H9 (cell line): ENCODE results near the gene MAML3. TPM values are rescaled to one million over a fixed set of nuclear protein-coding genes. Genes with fewer than 3 reads are reported as not detected.

Source experiments
- DNase-seq: peaks from one replicate; pipeline ENCODE4 v3.0.0-alpha.2; 2017
- H2AFZ ChIP-seq: one replicate; pipeline ENCODE4 v1.6.1; 2013; ENCODE audit warnings: mild to moderate bottlenecking, low read length, control low read depth, moderate library complexity
- H2AK5ac ChIP-seq: 2 replicates; pipeline ENCODE4 v1.6.1; 2013; ENCODE audit warnings: low read length, control low read depth, mixed read lengths; ENCODE audit not compliant: insufficient read length
- H2BK120ac ChIP-seq: one replicate; pipeline ENCODE4 v1.6.1; 2013; ENCODE audit warnings: low read depth, mild to moderate bottlenecking, low read length, control low read depth, inconsistent platforms; ENCODE audit not compliant: poor library complexity, severe bottlenecking
- H2BK12ac ChIP-seq: 2 replicates; pipeline ENCODE4 v1.6.1; 2013; ENCODE audit warnings: low read length, control low read depth, mixed read lengths, low read depth; ENCODE audit not compliant: insufficient read length
- H2BK15ac ChIP-seq: 2 replicates; pipeline ENCODE4 v1.6.1; 2013; ENCODE audit warnings: low read depth, low read length, control low read depth
- H2BK20ac ChIP-seq: one replicate; pipeline ENCODE4 v1.6.1; 2013; ENCODE audit warnings: low read depth, mild to moderate bottlenecking, low read length, control low read depth, inconsistent platforms; ENCODE audit not compliant: poor library complexity, severe bottlenecking
- H2BK5ac ChIP-seq: 2 replicates; pipeline ENCODE4 v1.6.1; 2013; ENCODE audit warnings: low read length, control low read depth, mixed read lengths; ENCODE audit not compliant: insufficient read length
- H3K14ac ChIP-seq: 2 replicates; pipeline ENCODE4 v1.6.1; 2013; ENCODE audit warnings: low read length, control low read depth; ENCODE audit not compliant: insufficient read depth
- H3K18ac ChIP-seq: 2 replicates; pipeline ENCODE4 v1.6.1; 2013; ENCODE audit warnings: low read depth, mild to moderate bottlenecking, mixed read lengths, low read length, control low read depth; ENCODE audit not compliant: insufficient read length
- H3K23ac ChIP-seq: 2 replicates; pipeline ENCODE4 v1.6.1; 2013; ENCODE audit warnings: low read length, control low read depth, mixed read lengths, low read depth; ENCODE audit not compliant: insufficient read length
- H3K23me2 ChIP-seq: 2 replicates; pipeline ENCODE4 v1.6.1; 2013; ENCODE audit warnings: low read depth, mild to moderate bottlenecking, mixed read lengths, low read length, control low read depth; ENCODE audit not compliant: insufficient read length, poor library complexity, severe bottlenecking
- H3K27ac ChIP-seq: 2 replicates; pipeline ENCODE4 v1.5.1; 2013; ENCODE audit warnings: low read length, control low read depth, mixed read lengths, low read depth; ENCODE audit not compliant: insufficient read length
- H3K27me3 ChIP-seq: 2 replicates; pipeline ENCODE4 v1.6.1; 2013; ENCODE audit warnings: low read length, control low read depth, inconsistent platforms; ENCODE audit not compliant: insufficient read depth
- H3K4ac ChIP-seq: 2 replicates; pipeline ENCODE4 v1.6.1; 2013; ENCODE audit warnings: low read depth, mild to moderate bottlenecking, control low read depth, inconsistent platforms, low read length, moderate library complexity
- H3K4me1 ChIP-seq: 2 replicates; pipeline ENCODE4 v1.6.1; 2013; ENCODE audit warnings: low read length, control low read depth, inconsistent platforms; ENCODE audit not compliant: insufficient read depth
- H3K4me2 ChIP-seq: 2 replicates; pipeline ENCODE4 v1.6.1; 2013; ENCODE audit warnings: low read length, control low read depth, mixed read lengths; ENCODE audit not compliant: insufficient read length, insufficient read depth
- H3K56ac ChIP-seq: 2 replicates; pipeline ENCODE4 v1.6.1; 2013; ENCODE audit warnings: low read depth, mild to moderate bottlenecking, mixed read lengths, low read length, control low read depth; ENCODE audit not compliant: insufficient read length
- H3K79me1 ChIP-seq: 2 replicates; pipeline ENCODE4 v1.6.1; 2013; ENCODE audit warnings: low read depth, mild to moderate bottlenecking, moderate library complexity, low read length, control low read depth, inconsistent platforms; ENCODE audit not compliant: insufficient read depth, poor library complexity, severe bottlenecking
- H3K79me2 ChIP-seq: 2 replicates; pipeline ENCODE4 v1.6.1; 2013; ENCODE audit warnings: low read length, control low read depth, inconsistent platforms; ENCODE audit not compliant: insufficient read depth
- H3K9ac ChIP-seq: 2 replicates; pipeline ENCODE4 v1.6.1; 2013; ENCODE audit warnings: low read length, control low read depth, mixed read lengths; ENCODE audit not compliant: insufficient read length; ENCODE audit errors: extremely low read depth
- H3K9me3 ChIP-seq: one replicate; pipeline ENCODE4 v1.6.1; 2013; ENCODE audit warnings: low read depth, low read length, inconsistent platforms; ENCODE audit not compliant: control insufficient read depth
- H3T11ph ChIP-seq: one replicate; pipeline ENCODE4 v1.6.1; 2013; ENCODE audit warnings: mild to moderate bottlenecking, low read length, control low read depth, inconsistent platforms
- H4K20me1 ChIP-seq: one replicate; pipeline ENCODE4 v1.6.1; 2013; ENCODE audit not compliant: control insufficient read depth, insufficient read length, insufficient read depth
- H4K5ac ChIP-seq: 2 replicates; pipeline ENCODE4 v1.6.1; 2013; ENCODE audit warnings: low read depth, mild to moderate bottlenecking, mixed read lengths, low read length, control low read depth; ENCODE audit not compliant: insufficient read length
- H4K8ac ChIP-seq: replicated peaks from 2 replicates; pipeline ENCODE4 v1.6.1; 2013; ENCODE audit warnings: low read length, control low read depth, mixed read lengths, low read depth; ENCODE audit not compliant: insufficient read length
- H4K91ac ChIP-seq: 2 replicates; pipeline ENCODE4 v1.6.1; 2013; ENCODE audit warnings: low read depth, mild to moderate bottlenecking, moderate library complexity, mixed read lengths, low read length, control low read depth; ENCODE audit not compliant: insufficient read length
- H3K27ac Mint-ChIP-seq, 3 experiments: 2 replicates in 2 of 3; 3 replicates in 1 of 3; pipeline ENCODE4 v1.8.0; 2020 to 2021; ENCODE audit warnings: mixed read lengths in 3 of 3, mild to moderate bottlenecking in 1 of 3, moderate library complexity in 1 of 3
- H3K27me3 Mint-ChIP-seq: 2 replicates; pipeline ENCODE4 v1.8.0; 2021; ENCODE audit warnings: low read depth, mild to moderate bottlenecking, moderate library complexity, mixed read lengths
- H3K36me3 Mint-ChIP-seq, 3 experiments: 2 replicates in 2 of 3; 3 replicates in 1 of 3; pipeline ENCODE4 v1.8.0; 2020 to 2021; ENCODE audit warnings: low read depth in 3 of 3, mixed read lengths in 3 of 3; ENCODE audit not compliant: insufficient read depth in 1 of 3
- H3K4me1 Mint-ChIP-seq, 2 experiments: 2 replicates each; pipeline ENCODE4 v1.8.0; 2020; ENCODE audit warnings: mixed read lengths in 2 of 2
- H3K4me3 Mint-ChIP-seq, 2 experiments: 2 replicates in 1 of 2; 3 replicates in 1 of 2; pipeline ENCODE4 v1.8.0; 2020 to 2021; ENCODE audit warnings: mild to moderate bottlenecking in 2 of 2, mixed read lengths in 2 of 2, moderate library complexity in 1 of 2
- H3K9me3 Mint-ChIP-seq, 2 experiments: 2 replicates in 1 of 2; 3 replicates in 1 of 2; pipeline ENCODE4 v1.8.0; 2020; ENCODE audit warnings: mild to moderate bottlenecking in 2 of 2, mixed read lengths in 2 of 2, moderate library complexity in 1 of 2
- CTCF ChIP-seq: fragments of 200-600 bp; sonication (generic); conservative IDR thresholded peaks from 3 replicates; pipeline ENCODE4 v1.8.0; 2021; ENCODE audit warnings: antibody characterized with exemption, mild to moderate bottlenecking
- WGBS: extraction: QIAGEN DNeasy Blood & Tissue Kit; methylation state at CpG from one replicate; pipeline ENCODE4 v1.1.7; 2013; ENCODE audit warnings: missing lambda C conversion rate, low lambda C conversion rate, mixed read lengths; ENCODE audit not compliant: insufficient read length; ENCODE audit errors: extremely low coverage; 5-methylcytosine and 5-hydroxymethylcytosine counted together
- total RNA-seq: library from RNA; stranded (reverse); gene quantifications from 2 replicates; pipeline ENCODE4 v1.2.1, GENCODE V29; 2021

The MAML3 gene
- total RNA-seq, 1 experiment from 2014 or later, result 3.9 TPM

- Mint-ChIP-seq H3K27me3 (no peaks in the 10 kb centered on the region), H3K4me1 (no peaks in the 10 kb centered on the region), H3K9me3 (no peaks in the 10 kb centered on the region), H3K27ac (no peak overlapping the region), H3K36me3 (no peaks in the 10 kb centered on the region), H3K4me3 (no peak overlapping the region)
- H3T11ph ChIP-seq, result no peak overlapping the region
- H4K8ac ChIP-seq, result no peak overlapping the region
- no peak overlapping the region for H2BK5ac ChIP-seq
- no CpG with 5 or more reads among the region's 2 CpGs for WGBS
- H2AK5ac ChIP-seq, result no peak overlapping the region
- H3K23ac ChIP-seq, result no peak overlapping the region
- H3K27me3 ChIP-seq, result no peaks in the 10 kb centered on the region
- no peak overlapping the region for H2BK120ac ChIP-seq
- no peaks in the 10 kb centered on the region for H3K79me1 ChIP-seq
- no peak for TF ChIP-seq CTCF
- no peaks in the 10 kb centered on the region for H3K23me2 ChIP-seq
- H3K9ac ChIP-seq, result no peak overlapping the region
- H2AFZ ChIP-seq, result no peak overlapping the region
- H3K56ac ChIP-seq, result no peak overlapping the region
- DNase-seq, result no peak
- no peak overlapping the region for H2BK15ac ChIP-seq
- H3K79me2 ChIP-seq, result no peaks in the 10 kb centered on the region
- H2BK12ac ChIP-seq, result no peak overlapping the region
- no peaks in the 10 kb centered on the region for H3K9me3 ChIP-seq
- H3K27ac ChIP-seq, result no peak overlapping the region
- H3K4me2 ChIP-seq, result no peak overlapping the region
- no peak overlapping the region for H3K14ac ChIP-seq
- H3K18ac ChIP-seq, result no peak overlapping the region
- no peaks in the 10 kb centered on the region for H4K20me1 ChIP-seq
- no peaks in the 10 kb centered on the region for H3K4me1 ChIP-seq
- H4K5ac ChIP-seq, result no peak overlapping the region
- H3K4ac ChIP-seq, result no peak overlapping the region
- no peak overlapping the region for H2BK20ac ChIP-seq
- no peak overlapping the region for H4K91ac ChIP-seq
Measured at GRCh38 chr4:140183270-140183669, 29.3 kb upstream of the MAML3 start.
